HG03280 (cell line): ENCODE results near the gene ZNF423.

Experiments used
- ATAC-seq: cut with Tn5 transposase; IDR thresholded peaks from one replicate; pipeline ENCODE4 v1.9.1; 2021; ENCODE audit warnings: mild to moderate bottlenecking, moderate library complexity; ENCODE audit not compliant: unreplicated experiment

Gene ZNF423

GRCh38 chr16:49827805-49828438 lies 28.0 kb downstream of the ZNF423 start:
- ATAC-seq = no peak

DNA sequence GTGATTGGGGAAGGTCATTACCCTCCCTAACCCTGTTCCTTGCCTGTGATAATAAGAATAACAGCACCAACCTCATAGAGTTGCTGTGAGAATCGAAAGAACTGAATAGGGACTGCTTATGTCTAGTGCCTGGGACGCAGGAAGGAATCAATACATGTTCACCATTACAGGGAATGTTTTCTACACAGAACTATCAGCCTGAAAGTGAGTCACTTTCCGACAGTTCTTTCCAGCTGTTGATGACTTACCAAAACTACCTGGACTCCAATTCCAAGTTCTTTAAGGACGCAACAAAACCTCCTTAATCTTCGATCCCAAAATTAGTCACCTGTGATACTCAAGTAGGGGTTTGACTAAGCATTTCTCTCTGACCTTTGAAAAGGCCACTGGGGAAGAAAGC lies 29.4 kb downstream of the ZNF423 start:
- ATAC-seq = no peak

GRCh38 chr16:49825041-49825440 lies 30.9 kb downstream of the ZNF423 start:
- ATAC-seq = no peak

GRCh38 chr16:49824593-49824992 lies 31.3 kb downstream of the ZNF423 start:
- ATAC-seq = no peak

- ATAC-seq = no peak
Observed at GRCh38 chr16:49822649-49823370, 33.1 kb downstream of the ZNF423 start.

DNA sequence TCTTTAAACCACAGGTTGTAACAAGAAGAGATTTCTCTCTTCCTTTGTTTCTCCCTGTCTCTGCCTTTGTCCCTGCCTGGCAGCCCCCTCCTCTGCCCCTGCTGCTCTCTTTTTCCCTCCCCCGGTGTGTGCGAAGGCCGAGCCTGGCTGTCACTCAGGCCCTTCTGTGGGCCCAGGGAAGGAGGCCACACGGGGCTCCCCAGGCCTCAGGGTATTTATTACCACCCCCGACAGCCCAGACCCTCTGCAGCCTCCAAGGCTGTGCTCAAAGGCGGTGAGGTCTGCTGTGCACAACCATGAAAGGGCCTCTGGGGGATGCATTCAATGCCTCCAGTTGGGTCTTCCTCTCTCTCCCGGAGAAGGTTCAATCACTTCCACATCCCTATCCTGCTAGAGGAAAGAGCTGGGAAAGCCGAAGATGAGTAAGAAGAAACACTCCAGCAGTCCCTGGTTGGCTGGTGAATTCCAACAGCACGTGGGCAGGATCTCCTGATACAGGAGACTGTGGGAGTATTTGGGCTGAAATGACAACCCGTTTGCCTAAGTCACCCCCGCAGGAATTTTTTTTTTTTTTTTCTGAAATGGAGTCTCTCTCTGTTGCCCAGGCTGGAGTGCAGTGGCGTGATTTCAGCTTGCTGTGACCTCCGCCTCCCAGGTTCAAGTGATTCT lies 34.2 kb downstream of the ZNF423 start:
- no peak for ATAC-seq

GRCh38 chr16:49821156-49821555 lies 34.8 kb downstream of the ZNF423 start:
- no peak for ATAC-seq

DNA sequence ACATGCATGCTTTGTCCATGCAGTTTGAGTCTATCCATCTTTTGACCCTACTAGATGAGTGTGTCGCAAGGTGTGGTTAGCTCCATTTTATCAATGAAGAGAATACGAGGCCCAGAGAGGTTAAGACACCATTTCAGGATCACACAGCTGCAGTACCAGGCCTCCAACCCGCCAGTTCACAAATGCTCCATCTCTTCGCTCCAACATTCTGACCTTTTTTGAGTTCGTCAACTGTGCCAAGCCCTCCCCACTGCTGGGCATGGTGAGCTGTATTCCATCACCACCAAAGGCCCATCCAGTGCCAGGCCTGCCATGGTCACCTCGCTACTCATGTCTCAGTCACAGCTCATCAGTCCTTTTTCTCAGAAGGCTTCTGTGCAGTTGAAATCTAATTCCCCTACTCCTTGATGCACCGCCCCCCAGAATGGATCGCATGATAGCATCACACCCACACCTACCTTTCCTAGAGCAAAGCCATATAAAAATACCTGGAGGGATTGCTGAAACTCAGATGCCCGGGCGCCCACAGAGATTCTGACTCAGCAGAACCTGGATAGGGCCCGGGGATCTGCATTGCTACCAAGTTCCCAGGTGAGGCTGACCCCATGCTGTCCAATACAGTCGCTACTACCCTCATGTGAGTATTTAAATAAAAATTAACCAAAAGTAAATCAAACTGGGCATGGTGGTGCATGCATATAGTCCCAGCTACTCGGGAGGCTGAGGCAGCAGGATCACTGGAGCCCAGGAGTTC lies 38.0 kb downstream of the ZNF423 start:
- no peak for ATAC-seq

- ATAC-seq = no peak
Observed at GRCh38 chr16:49816875-49817274, 39.0 kb downstream of the ZNF423 start.

GRCh38 chr16:49811644-49812334 lies 44.1 kb downstream of the ZNF423 start:
- no peak for ATAC-seq

GRCh38 chr16:49810831-49811230 lies 45.1 kb downstream of the ZNF423 start:
- ATAC-seq = no peak

GRCh38 chr16:49809561-49809960 lies 46.4 kb downstream of the ZNF423 start:
- no peak for ATAC-seq

- ATAC-seq = no peak
Observed at GRCh38 chr16:49809062-49809461, 46.9 kb downstream of the ZNF423 start.

DNA sequence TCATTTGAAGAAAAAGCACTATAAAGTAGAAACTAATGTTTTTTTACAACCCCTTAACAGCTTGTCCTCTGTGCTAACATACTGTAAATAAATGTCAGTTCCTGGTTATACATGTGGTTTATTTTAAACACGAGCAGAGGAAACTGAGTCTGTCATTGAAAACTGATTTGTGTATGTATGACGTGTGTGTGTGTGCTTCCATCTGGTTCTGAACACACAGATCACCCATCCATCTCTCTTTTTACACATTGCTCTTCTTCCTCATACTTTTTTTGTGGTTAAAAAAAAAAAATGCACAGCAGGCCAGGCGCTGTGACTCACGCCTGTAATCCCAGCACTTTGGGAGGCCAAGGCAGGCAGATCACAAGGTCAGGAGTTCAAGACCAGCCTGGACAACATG lies 49.5 kb downstream of the ZNF423 start:
- no peak for ATAC-seq

DNA sequence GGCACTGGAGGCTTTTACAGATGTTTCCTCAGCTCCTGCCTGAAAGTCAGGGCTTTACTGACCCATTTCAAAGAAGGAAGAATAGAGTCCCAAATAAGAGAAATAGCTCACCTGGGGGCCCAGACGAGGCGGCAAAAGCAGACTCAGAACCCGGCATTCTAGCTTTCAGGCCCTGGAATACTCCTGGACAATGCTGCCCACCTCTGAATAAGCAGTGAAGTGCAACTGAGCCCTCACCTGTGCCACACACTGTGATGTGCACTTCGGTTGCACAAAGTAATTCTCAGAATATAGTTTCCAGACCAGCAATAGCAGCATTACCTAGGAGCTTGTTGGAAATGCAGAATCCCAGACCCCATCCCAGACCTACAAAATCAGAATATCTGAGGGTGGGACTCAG lies 54.6 kb downstream of the ZNF423 start:
- ATAC-seq = no peak

- ATAC-seq = no peak
Observed at GRCh38 chr16:49800876-49801275, 55.0 kb downstream of the ZNF423 start.

GRCh38 chr16:49800441-49800840 lies 55.5 kb downstream of the ZNF423 start:
- no peak for ATAC-seq

DNA sequence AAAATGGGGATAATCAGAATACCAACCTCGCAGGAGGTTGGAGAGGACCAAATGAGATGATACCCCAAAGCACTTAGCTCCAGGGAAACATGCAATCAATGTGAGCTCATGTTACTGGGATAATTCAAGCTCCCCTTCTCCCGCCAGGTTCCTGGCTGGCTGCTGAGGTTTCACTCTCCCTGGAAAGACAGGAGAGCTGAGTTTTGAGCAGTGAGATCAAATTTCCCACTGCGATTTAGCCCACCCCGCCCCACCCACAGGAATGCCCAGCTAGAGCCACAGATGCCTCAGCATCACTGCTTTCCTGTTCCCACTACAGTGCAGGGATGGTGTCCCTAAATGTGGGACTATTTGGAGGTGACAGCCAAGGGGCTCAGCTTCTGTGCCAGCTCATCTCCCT lies 56.7 kb downstream of the ZNF423 start:
- ATAC-seq = no peak

DNA sequence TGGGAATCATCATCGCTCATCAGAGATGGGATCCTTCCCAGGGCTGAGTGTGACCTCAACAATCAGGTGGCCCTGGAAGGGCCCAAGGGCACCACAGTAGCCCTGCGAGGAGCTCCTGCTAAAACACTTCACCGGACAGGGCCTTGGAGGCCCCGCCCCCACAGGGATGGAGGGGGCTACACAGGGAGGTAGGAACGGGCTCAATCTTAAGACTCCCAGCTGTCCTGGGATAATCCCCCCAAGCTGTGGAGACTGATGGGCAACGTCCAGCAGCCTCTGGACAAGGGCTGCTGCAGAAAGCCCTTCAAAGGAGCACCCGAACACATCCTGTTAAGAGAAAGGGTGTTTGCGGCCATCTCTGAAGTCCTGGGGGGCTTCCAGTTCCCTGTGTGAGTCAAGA lies 60.4 kb downstream of the ZNF423 start:
- no peak for ATAC-seq

- ATAC-seq = no peak
Observed at GRCh38 chr16:49793244-49793643, 62.7 kb downstream of the ZNF423 start.

DNA sequence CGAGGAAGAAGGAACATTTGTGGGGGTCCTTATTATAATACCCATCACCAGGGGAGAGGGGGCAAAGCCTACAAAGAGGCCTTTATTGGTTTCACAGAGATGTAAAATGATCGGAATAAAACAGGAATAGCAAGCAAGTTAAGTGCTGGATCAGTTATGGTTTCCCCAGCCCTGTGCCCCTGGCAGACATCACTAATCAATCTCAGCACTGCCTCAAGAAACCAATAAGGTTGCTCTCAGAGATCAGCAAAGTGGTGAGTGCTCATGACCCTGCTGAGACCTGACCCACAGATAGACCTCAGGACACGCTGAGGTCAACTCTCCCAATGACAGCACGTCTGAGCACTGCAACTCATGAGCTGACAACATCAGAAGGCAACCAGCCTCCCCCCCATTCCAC lies 66.3 kb downstream of the ZNF423 start:
- no peak for ATAC-seq
